Hepatocyte (in vitro differentiated cells): ENCODE measurements around the gene USP2.

Experiments
- CTCF ChIP-seq: fragments of 200-600 bp; sonication (generic); IDR thresholded peaks from 2 replicates; pipeline ENCODE4 v1.5.1; 2016; ENCODE audit warnings: antibody characterized with exemption, mild to moderate bottlenecking; ENCODE audit not compliant: poor library complexity
- EZH2 ChIP-seq: fragments of 200-600 bp; sonication (generic); IDR thresholded peaks from 2 replicates; pipeline ENCODE4 v1.6.1; 2016; ENCODE audit warnings: antibody characterized with exemption, mild to moderate bottlenecking, borderline replicate concordance
- EZH2phosphoT487 ChIP-seq: fragments of 200-600 bp; sonication (generic); IDR thresholded peaks from one replicate; pipeline ENCODE4 v1.6.1; 2018; ENCODE audit warnings: antibody characterized with exemption, mild to moderate bottlenecking, low read depth, moderate library complexity; ENCODE audit not compliant: unreplicated experiment, severe bottlenecking

GRCh38 chr11:119310682-119311052 is 70.8 kb downstream of the USP2 start:
- no peak for TF ChIP-seq EZH2
- TF ChIP-seq EZH2phosphoT487 = no peak
- no peak for TF ChIP-seq CTCF
